Activated T-cell treated with anti-CD3 and anti-CD28 coated beads, Interleukin-2, amount 50 U/mL, for 4 hours (primary cell): Measurements from ENCODE around the gene ACADM. TPM values are rescaled to one million over a fixed set of nuclear protein-coding genes. Genes with fewer than 3 reads are reported as not detected.
"Not testable (repeated sequence)": the region's sequence is repeated elsewhere in the genome, so short reads cannot be mapped to it uniquely, and the experiment has no call there.

Source experiments
- ATAC-seq, 2 donors: fragments of 200-7000 bp; cut with Tn5 transposase; one replicate each; pipeline ENCODE4 v1.10.0; 2021
- DNase-seq: peaks from one replicate; pipeline ENCODE4 v3.0.0-alpha.2; 2020
- H3K27me3 Mint-ChIP-seq: one replicate; pipeline ENCODE4 v1.8.0; 2021; ENCODE audit warnings: low read depth, mixed read lengths
- H3K36me3 Mint-ChIP-seq: one replicate; pipeline ENCODE4 v1.8.0; 2022; ENCODE audit warnings: mixed read lengths; ENCODE audit not compliant: insufficient read depth
- H3K4me1 Mint-ChIP-seq: one replicate; pipeline ENCODE4 v1.8.0; 2021; ENCODE audit warnings: low read depth, mixed read lengths
- H3K4me3 Mint-ChIP-seq: one replicate; pipeline ENCODE4 v1.8.0; 2021; ENCODE audit warnings: mild to moderate bottlenecking, moderate library complexity, mixed read lengths
- H3K9me3 Mint-ChIP-seq: one replicate; pipeline ENCODE4 v1.8.0; 2021; ENCODE audit warnings: mixed read lengths
- total RNA-seq, 3 donors: library from RNA; stranded (reverse); gene quantifications; one replicate each; pipeline ENCODE4 v1.2.1, GENCODE V29; 2021

Gene ACADM
- total RNA-seq, 3 donors from 2014 or later: 29.3 to 38.7 (median 38.6) TPM

- H3K27me3 Mint-ChIP-seq: peaks cover 2% of the 10 kb centered on the region
- H3K4me3 Mint-ChIP-seq: no peak overlapping the region
- ATAC-seq (no peak), DNase-seq (no peak)
- H3K9me3 Mint-ChIP-seq: no peaks in the 10 kb centered on the region
- no peaks in the 10 kb centered on the region for H3K4me1 Mint-ChIP-seq
- H3K36me3 Mint-ChIP-seq: no peaks in the 10 kb centered on the region
Observed at GRCh38 chr1:75768016-75768415, 43.5 kb downstream of the ACADM start.

GRCh38 chr1:75770761-75771160 is 46.3 kb downstream of the ACADM start:
- no peaks in the 10 kb centered on the region for H3K4me1 Mint-ChIP-seq
- H3K9me3 Mint-ChIP-seq: no peaks in the 10 kb centered on the region

GRCh38 chr1:75771978-75772377 is 47.5 kb downstream of the ACADM start:
- ATAC-seq (no peak), DNase-seq (no peak)
- Mint-ChIP-seq H3K4me1 (no peaks in the 10 kb centered on the region), H3K36me3 (peaks cover 2% of the 10 kb centered on the region), H3K9me3 (no peaks in the 10 kb centered on the region), H3K4me3 (no peak overlapping the region), H3K27me3 (peaks cover 10% of the 10 kb centered on the region)

More at GRCh38 chr1:75770761-75771160, 46.3 kb downstream of the ACADM start:
- no peak for DNase-seq
- peaks cover 10% of the 10 kb centered on the region for H3K27me3 Mint-ChIP-seq
- no peak overlapping the region for H3K4me3 Mint-ChIP-seq
- ATAC-seq: no peak
- peaks cover 2% of the 10 kb centered on the region for H3K36me3 Mint-ChIP-seq

DNA sequence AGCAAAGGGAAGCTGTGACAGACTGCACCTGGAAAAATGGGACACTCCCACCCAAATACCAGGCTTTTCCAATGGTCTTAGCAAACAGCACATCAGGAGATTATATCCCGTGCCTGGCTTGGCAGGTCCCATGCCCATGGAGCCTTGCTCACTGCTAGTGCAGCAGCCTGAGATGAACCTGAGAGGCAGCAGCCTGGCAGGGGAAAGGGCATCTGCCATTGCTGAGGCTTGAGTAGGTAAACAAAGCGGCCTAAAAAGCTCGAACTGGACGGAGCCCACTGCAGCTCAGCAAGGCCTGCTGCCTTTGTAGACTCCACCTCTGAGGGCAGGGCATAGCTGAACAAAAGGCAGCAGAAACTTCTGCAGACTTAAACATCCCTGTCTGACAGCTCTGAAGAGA is 53.3 kb downstream of the ACADM start:
- not testable (repeated sequence) for H3K4me3 Mint-ChIP-seq, ATAC-seq, H3K36me3 Mint-ChIP-seq, DNase-seq, H3K9me3 Mint-ChIP-seq, H3K4me1 Mint-ChIP-seq
- peaks cover 19% of the 10 kb centered on the region for H3K27me3 Mint-ChIP-seq

- ATAC-seq, H3K4me3 Mint-ChIP-seq, H3K9me3 Mint-ChIP-seq, H3K4me1 Mint-ChIP-seq, H3K36me3 Mint-ChIP-seq, DNase-seq: not testable (repeated sequence)
- H3K27me3 Mint-ChIP-seq: peaks cover 19% of the 10 kb centered on the region
Observed at GRCh38 chr1:75778694-75779093, 54.2 kb downstream of the ACADM start.

DNA sequence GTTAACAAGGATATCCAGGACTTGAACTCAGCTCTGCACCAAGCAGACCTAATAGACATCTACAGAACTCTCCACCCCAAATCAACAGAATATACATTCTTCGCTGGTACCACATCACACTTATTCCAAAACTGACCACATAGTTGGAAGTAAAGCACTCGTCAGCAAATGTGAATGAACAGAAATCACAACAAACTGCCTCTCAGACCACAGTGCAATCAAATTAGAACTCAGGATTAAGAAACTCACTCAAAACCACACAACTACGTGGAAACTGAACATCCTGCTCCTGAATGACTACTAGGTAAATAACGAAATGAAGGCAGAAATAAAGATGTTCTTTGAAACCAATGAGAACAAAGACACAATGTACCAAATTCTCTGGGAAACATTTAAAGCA is 55.7 kb downstream of the ACADM start:
- not testable (repeated sequence) for H3K4me3 Mint-ChIP-seq, DNase-seq, H3K4me1 Mint-ChIP-seq

DNA sequence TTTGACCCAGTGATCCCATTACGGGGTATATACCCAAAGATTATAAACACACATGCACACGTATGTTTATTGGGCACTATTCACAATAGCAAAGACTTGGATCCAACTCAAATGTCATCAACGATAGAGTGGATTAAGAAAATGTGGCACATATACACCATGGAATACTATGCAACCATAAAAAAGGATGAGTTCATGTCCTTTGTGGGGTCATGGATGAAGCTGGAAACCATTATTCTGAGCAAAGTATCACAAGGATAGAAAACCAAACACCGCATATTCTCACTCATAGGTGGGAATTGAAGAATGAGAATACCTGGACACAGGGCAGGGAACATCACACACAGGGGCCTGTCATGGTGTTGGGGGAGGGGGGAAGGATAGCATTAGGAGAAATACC is 59.4 kb downstream of the ACADM start:
- ATAC-seq, H3K4me3 Mint-ChIP-seq, H3K9me3 Mint-ChIP-seq, H3K27me3 Mint-ChIP-seq, DNase-seq: not testable (repeated sequence)
- H3K36me3 Mint-ChIP-seq: peaks cover 24% of the 10 kb centered on the region
- H3K4me1 Mint-ChIP-seq: peaks cover 13% of the 10 kb centered on the region

More for the DNA sequence above, 55.7 kb downstream of the ACADM start:
- H3K36me3 Mint-ChIP-seq, ATAC-seq, H3K9me3 Mint-ChIP-seq: not testable (repeated sequence)
- peaks cover 14% of the 10 kb centered on the region for H3K27me3 Mint-ChIP-seq

GRCh38 chr1:75785320-75785982 is 60.9 kb downstream of the ACADM start:
- H3K27me3 Mint-ChIP-seq: peaks cover under 1% of the 10 kb centered on the region
- no peak for DNase-seq
- peak; percentile 7 to 14 for ATAC-seq
- H3K9me3 Mint-ChIP-seq: no peaks in the 10 kb centered on the region
- H3K4me1 Mint-ChIP-seq: peaks cover 26% of the 10 kb centered on the region
- peaks cover 38% of the 10 kb centered on the region for H3K36me3 Mint-ChIP-seq
- H3K4me3 Mint-ChIP-seq: peak overlapping the region; percentile 96

- H3K36me3 Mint-ChIP-seq: peaks cover 45% of the 10 kb centered on the region
- no peaks in the 10 kb centered on the region for H3K9me3 Mint-ChIP-seq
- ATAC-seq (peak; percentile 95 to 96), DNase-seq (peak; percentile 90)
- H3K27me3 Mint-ChIP-seq: no peaks in the 10 kb centered on the region
- H3K4me3 Mint-ChIP-seq: peak within 1 kb of the TSS; percentile 96
- peaks cover 33% of the 10 kb centered on the region for H3K4me1 Mint-ChIP-seq
Observed at GRCh38 chr1:75785983-75786853, 61.7 kb downstream of the ACADM start, which contains the start of gene RABGGTB. RABGGTB (plus strand) TSS chr1:75786256; CDS start chr1:75786272, 16 bp downstream.

DNA sequence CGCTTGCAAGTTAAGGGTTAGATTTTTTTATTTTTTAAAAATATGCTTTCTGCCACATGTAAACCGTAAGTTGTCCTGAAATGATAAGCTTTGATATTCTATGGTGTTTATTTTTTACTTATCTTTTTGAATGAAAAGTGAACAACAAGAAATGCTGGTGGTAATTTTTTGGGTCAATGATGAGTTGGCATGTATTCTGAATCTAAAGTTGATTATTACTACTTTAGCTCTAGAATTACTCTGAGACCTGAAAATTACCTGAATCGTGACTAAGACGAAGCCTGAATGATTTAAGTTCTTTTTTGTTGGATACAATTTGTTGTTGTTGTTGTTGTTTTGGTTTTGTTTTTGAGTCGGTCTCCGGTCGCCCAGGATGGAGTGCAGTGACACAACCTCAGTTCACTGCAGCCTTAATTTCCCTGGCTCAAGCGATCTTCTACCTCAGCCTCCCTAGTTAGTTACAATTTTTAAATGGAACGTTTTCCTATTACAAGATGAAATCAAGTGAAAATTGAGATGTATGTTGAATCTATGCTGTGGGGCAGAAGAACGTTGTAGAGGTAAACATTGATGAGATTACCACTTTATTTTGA is 62.5 kb downstream of the ACADM start:
- DNase-seq (no peak), ATAC-seq (no peak)
- Mint-ChIP-seq H3K4me1 (peaks cover 40% of the 10 kb centered on the region), H3K36me3 (peaks cover 53% of the 10 kb centered on the region), H3K9me3 (no peaks in the 10 kb centered on the region), H3K4me3 (peak overlapping the region; percentile 96), H3K27me3 (no peaks in the 10 kb centered on the region)

GRCh38 chr1:75787524-75787923 is 63.0 kb downstream of the ACADM start:
- H3K36me3 Mint-ChIP-seq: peaks cover 56% of the 10 kb centered on the region
- no peaks in the 10 kb centered on the region for H3K9me3 Mint-ChIP-seq
- peaks cover 43% of the 10 kb centered on the region for H3K4me1 Mint-ChIP-seq
- ATAC-seq (no peak), DNase-seq (no peak)
- H3K4me3 Mint-ChIP-seq: peak overlapping the region; percentile 96
- no peaks in the 10 kb centered on the region for H3K27me3 Mint-ChIP-seq

- no peaks in the 10 kb centered on the region for H3K9me3 Mint-ChIP-seq
- H3K27me3 Mint-ChIP-seq: no peaks in the 10 kb centered on the region
- no peak for ATAC-seq
- no peak for DNase-seq
- H3K4me1 Mint-ChIP-seq: peaks cover 44% of the 10 kb centered on the region
- peaks cover 69% of the 10 kb centered on the region for H3K36me3 Mint-ChIP-seq
- peak overlapping the region; percentile 96 for H3K4me3 Mint-ChIP-seq
Observed at GRCh38 chr1:75789988-75790387, 65.5 kb downstream of the ACADM start.

GRCh38 chr1:75791022-75791421 is 66.5 kb downstream of the ACADM start:
- Mint-ChIP-seq H3K4me1 (peaks cover 40% of the 10 kb centered on the region), H3K27me3 (no peaks in the 10 kb centered on the region), H3K4me3 (peak overlapping the region; percentile 96), H3K9me3 (no peaks in the 10 kb centered on the region), H3K36me3 (peaks cover 74% of the 10 kb centered on the region)
- ATAC-seq (no peak), DNase-seq (no peak)

DNA sequence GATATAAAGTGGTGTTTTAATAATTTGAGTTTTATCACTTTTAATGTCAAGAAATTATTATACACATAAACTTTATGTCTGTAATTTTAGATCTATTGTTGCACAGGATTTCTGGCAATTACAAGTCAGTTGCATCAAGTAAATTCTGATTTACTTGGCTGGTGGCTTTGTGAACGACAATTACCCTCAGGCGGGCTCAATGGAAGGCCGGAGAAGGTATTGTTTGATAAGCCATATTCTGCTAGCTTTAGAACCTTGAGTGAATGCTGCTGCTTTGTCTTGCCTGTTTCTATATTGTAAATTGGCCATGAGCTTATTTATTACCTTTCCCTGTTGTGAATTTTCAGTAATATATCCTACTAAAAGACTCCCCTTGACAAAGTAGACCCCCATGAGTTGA is 67.6 kb downstream of the ACADM start:
- Mint-ChIP-seq H3K36me3 (peaks cover 76% of the 10 kb centered on the region), H3K4me3 (peak overlapping the region; percentile 2), H3K9me3 (no peaks in the 10 kb centered on the region), H3K4me1 (peaks cover 40% of the 10 kb centered on the region), H3K27me3 (no peaks in the 10 kb centered on the region)
- DNase-seq (no peak), ATAC-seq (no peak)
